Measurements from ENCODE around the gene ATXN7L1. TPM values are rescaled to one million over a fixed set of nuclear protein-coding genes. Genes with fewer than 3 reads are reported as not detected.

The ATXN7L1 gene
- total RNA-seq, 5 donors from 2014 or later (not counting 1 experiment from before 2014, with no cell fraction given): 42.3 to 54.7 (median 47.4) TPM

DNA sequence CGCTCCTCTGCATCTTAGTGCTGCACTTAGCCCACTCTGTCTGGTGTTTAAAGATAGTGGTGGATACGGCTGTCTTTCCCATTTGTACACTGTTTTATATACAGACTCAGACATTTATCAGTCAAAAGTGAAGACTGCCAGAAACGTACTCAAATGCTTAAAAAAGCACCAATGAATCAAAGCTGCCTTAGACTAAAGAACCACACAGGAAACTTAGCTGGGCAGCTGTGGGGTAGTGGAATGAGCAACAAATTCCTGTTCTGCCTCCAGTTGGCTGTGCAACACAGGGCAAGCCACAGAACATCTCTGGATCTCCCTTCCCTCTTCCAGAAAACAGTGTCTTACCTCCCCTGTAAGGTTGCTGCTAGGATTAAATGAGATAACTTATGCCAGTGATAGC lies 76.0 kb downstream of the ATXN7L1 start:
- DNase-seq (no peak), ATAC-seq (replicated peaks in 1 of 4) (peak in 2 of 4 experiments; percentile 41 to 53)
- Mint-ChIP-seq H3K4me1 (peaks cover 28 to 43% (median 34%) of the 10 kb centered on the region in 3 donors), H3K36me3 (peaks cover 3% of the 10 kb centered on the region), H3K4me3 (no peak overlapping the region), H3K27me3 (no peaks in the 10 kb centered on the region), H3K9me3 (peaks cover 0 to 3% (median 0%) of the 10 kb centered on the region in 3 donors), H3K27ac (peak overlapping the region; percentile 1 to 32)
- Histone ChIP-seq H3K36me3 (ENCODE audit: control insufficient read depth in 2 of 2, extremely low read depth in 1 of 2, insufficient read depth in 1 of 2, low read length in 1 of 2) (no peaks in the 10 kb centered on the region), H3K4me3 (ENCODE audit: control insufficient read depth in 1 of 2, extremely low read depth in 1 of 2, low read length in 1 of 2) (no peak overlapping the region), H3K27ac (ENCODE audit: low read length) (no peak overlapping the region), H3K4me1 (ENCODE audit: control insufficient read depth in 1 of 2, extremely low read depth in 1 of 2, insufficient read depth in 2 of 2, low read length in 2 of 2) (peaks cover 6 to 12% of the 10 kb centered on the region in 2 experiments), H3K27me3 (replicated peaks in 1 of 2; ENCODE audit: control insufficient read depth in 2 of 2, extremely low read depth in 1 of 2, insufficient read depth in 2 of 2, low read length in 1 of 2) (no peaks in the 10 kb centered on the region), H3K9me3 (no peaks in the 10 kb centered on the region)
- POLR2A ChIA-PET: no interaction called here
- WGBS (ENCODE audit: insufficient coverage): no CpG with 5 or more reads among the region's 3 CpGs
- CTCF ChIA-PET: interaction anchor here in 1 of 2 donors (0.8 kb wide), 1 partner anchor 8 kb away, joined by 3 read pairs; no protein-coding TSS in a partner anchor

DNA sequence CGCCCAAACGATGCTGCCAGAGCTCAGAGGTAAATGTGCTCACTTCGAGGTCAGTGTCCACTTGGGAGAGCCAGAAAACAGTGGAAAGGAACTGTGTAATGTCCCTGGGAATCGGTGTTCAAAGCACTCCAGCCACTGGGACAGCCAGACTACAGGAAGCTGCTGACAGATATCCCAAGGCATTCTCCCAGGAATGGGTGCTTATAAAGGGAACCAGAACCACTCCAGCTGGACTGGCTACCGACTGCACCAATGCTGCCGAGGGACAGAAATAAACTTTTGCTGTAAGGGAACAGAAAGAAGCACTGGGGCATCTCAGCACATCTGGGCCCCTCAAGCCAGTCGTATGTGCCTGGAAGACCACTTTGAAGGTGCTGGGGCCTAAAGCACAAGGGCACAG lies 76.7 kb downstream of the ATXN7L1 start:
- DNase-seq (no peak), ATAC-seq (replicated peaks in 1 of 4) (no peak)
- H3K9me3 Mint-ChIP-seq: peaks cover 0 to 3% (median 0%) of the 10 kb centered on the region in 3 donors
- 92% methylated on average over 6 of the region's 7 CpGs for WGBS (ENCODE audit: insufficient coverage)
- no peaks in the 10 kb centered on the region for H3K36me3 ChIP-seq (ENCODE audit: control insufficient read depth in 2 of 2, extremely low read depth in 1 of 2, insufficient read depth in 1 of 2, low read length in 1 of 2)
- ChIA-PET POLR2A (no interaction called here), CTCF (interaction anchor here in 1 of 2 donors (0.8 kb wide), 1 partner anchor 9 kb away, joined by 3 read pairs; no protein-coding TSS in a partner anchor)
- H3K4me1 ChIP-seq (ENCODE audit: control insufficient read depth in 1 of 2, extremely low read depth in 1 of 2, insufficient read depth in 2 of 2, low read length in 2 of 2): peaks cover 6 to 12% of the 10 kb centered on the region in 2 experiments
- peaks cover 27 to 40% (median 29%) of the 10 kb centered on the region in 3 donors for H3K4me1 Mint-ChIP-seq
- H3K27ac Mint-ChIP-seq: no peak overlapping the region
- no peak overlapping the region for H3K4me3 Mint-ChIP-seq
- no peaks in the 10 kb centered on the region for H3K27me3 ChIP-seq (replicated peaks in 1 of 2; ENCODE audit: control insufficient read depth in 2 of 2, extremely low read depth in 1 of 2, insufficient read depth in 2 of 2, low read length in 1 of 2)
- H3K36me3 Mint-ChIP-seq: peaks cover 8% of the 10 kb centered on the region
- no peaks in the 10 kb centered on the region for H3K27me3 Mint-ChIP-seq
- H3K4me3 ChIP-seq (ENCODE audit: control insufficient read depth in 1 of 2, extremely low read depth in 1 of 2, low read length in 1 of 2): no peak overlapping the region
- H3K27ac ChIP-seq (ENCODE audit: low read length): no peak overlapping the region
- no peaks in the 10 kb centered on the region for H3K9me3 ChIP-seq

DNA sequence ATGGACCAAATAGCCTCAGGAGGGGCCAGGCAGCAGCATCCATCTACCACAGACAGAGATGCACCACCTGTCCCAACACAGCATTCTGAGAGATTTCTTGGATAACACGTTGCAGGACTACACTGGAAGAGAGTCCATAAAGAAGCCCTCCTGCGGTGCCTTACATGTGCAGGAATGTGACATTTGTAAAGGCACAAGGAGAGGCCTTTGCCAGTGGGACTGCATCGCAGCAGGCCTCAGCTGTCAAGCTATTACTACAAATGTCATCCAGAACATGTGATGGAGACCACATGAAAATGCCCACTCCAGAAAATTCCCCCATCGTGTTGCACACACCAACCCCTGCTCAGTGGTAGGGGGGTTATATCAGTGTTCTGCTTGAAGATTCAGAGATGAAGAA lies 77.4 kb downstream of the ATXN7L1 start:
- DNase-seq: no peak
- CTCF ChIA-PET: no interaction called here
- Mint-ChIP-seq H3K4me3 (no peak overlapping the region), H3K9me3 (peaks cover 0 to 3% (median 0%) of the 10 kb centered on the region in 3 donors), H3K27ac (no peak overlapping the region), H3K4me1 (peaks cover 27 to 40% (median 29%) of the 10 kb centered on the region in 3 donors), H3K36me3 (peaks cover 9% of the 10 kb centered on the region), H3K27me3 (no peaks in the 10 kb centered on the region)
- no peak overlapping the region for H3K4me3 ChIP-seq (ENCODE audit: control insufficient read depth in 1 of 2, extremely low read depth in 1 of 2, low read length in 1 of 2)
- H3K27ac ChIP-seq (ENCODE audit: low read length): no peak overlapping the region
- no peaks in the 10 kb centered on the region for H3K36me3 ChIP-seq (ENCODE audit: control insufficient read depth in 2 of 2, extremely low read depth in 1 of 2, insufficient read depth in 1 of 2, low read length in 1 of 2)
- POLR2A ChIA-PET: no interaction called here
- 100% methylated on average over 1 of the region's 4 CpGs for WGBS (ENCODE audit: insufficient coverage)
- peaks cover 6 to 12% of the 10 kb centered on the region in 2 experiments for H3K4me1 ChIP-seq (ENCODE audit: control insufficient read depth in 1 of 2, extremely low read depth in 1 of 2, insufficient read depth in 2 of 2, low read length in 2 of 2)
- no peaks in the 10 kb centered on the region for H3K27me3 ChIP-seq (replicated peaks in 1 of 2; ENCODE audit: control insufficient read depth in 2 of 2, extremely low read depth in 1 of 2, insufficient read depth in 2 of 2, low read length in 1 of 2)
- no peaks in the 10 kb centered on the region for H3K9me3 ChIP-seq
- no peak for ATAC-seq (replicated peaks in 1 of 4)

DNA sequence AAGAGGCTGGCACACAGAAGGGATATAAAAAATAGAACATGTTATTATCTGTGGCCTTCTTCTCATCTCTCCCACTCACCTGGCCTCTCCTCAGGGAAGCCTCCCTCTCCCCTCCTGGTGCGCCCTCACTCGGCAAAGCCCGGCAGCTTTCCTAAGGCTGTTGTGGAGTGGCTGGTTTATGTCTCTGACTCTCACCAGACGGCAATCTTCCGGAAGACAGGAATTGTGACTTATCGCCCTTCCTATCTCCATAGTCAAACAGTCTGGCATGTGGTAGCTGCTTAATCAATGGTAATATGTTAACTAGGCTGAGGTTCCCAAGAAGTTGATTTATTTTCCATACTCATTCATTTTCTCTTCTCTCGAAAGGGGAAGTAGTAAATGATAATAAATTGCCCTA lies 78.7 kb downstream of the ATXN7L1 start:
- no peak overlapping the region for H3K27ac ChIP-seq (ENCODE audit: low read length)
- ChIA-PET POLR2A (no interaction called here), CTCF (interaction anchor here in 1 of 2 donors (1.0 to 1.2 kb wide), 2 partner anchors 33 to 141 kb away, joined by 3 read pairs; no protein-coding TSS in a partner anchor)
- H3K4me1 ChIP-seq (ENCODE audit: control insufficient read depth in 1 of 2, extremely low read depth in 1 of 2, insufficient read depth in 2 of 2, low read length in 2 of 2): peaks cover 6 to 19% of the 10 kb centered on the region in 2 experiments
- no peaks in the 10 kb centered on the region for H3K9me3 ChIP-seq
- no CpG with 5 or more reads among the region's 7 CpGs for WGBS (ENCODE audit: insufficient coverage)
- Mint-ChIP-seq H3K4me3 (no peak overlapping the region), H3K9me3 (peaks cover 0 to 3% (median 0%) of the 10 kb centered on the region in 3 donors), H3K27me3 (no peaks in the 10 kb centered on the region), H3K27ac (no peak overlapping the region), H3K4me1 (peaks cover 32 to 48% (median 39%) of the 10 kb centered on the region in 3 donors), H3K36me3 (peaks cover 9% of the 10 kb centered on the region)
- H3K27me3 ChIP-seq (replicated peaks in 1 of 2; ENCODE audit: control insufficient read depth in 2 of 2, extremely low read depth in 1 of 2, insufficient read depth in 2 of 2, low read length in 1 of 2): no peaks in the 10 kb centered on the region
- DNase-seq: no peak
- H3K36me3 ChIP-seq (ENCODE audit: control insufficient read depth in 2 of 2, extremely low read depth in 1 of 2, insufficient read depth in 1 of 2, low read length in 1 of 2): no peaks in the 10 kb centered on the region
- H3K4me3 ChIP-seq (ENCODE audit: control insufficient read depth in 1 of 2, extremely low read depth in 1 of 2, low read length in 1 of 2): no peak overlapping the region
- no peak for ATAC-seq (replicated peaks in 1 of 4)

DNA sequence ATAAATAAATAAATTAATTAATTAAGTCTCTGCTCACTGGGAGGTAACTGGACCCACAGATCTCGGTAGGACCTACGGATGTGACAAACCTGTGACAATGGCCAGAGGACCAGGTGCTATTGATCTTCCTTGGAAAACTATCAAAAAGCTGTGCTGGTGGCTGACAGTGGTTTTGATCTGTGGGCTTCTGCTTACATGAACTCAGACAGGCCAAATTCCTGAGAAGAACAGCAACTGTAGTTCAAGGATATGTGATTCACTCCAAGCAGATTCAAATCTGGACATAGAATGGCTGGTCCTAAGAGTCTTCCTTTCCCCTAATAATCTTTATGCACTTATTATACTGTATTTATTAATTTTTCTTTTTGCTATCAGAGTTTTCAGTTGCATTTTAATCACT lies 80.0 kb downstream of the ATXN7L1 start:
- no peak overlapping the region for H3K27ac Mint-ChIP-seq
- Histone ChIP-seq H3K4me1 (ENCODE audit: control insufficient read depth in 1 of 2, extremely low read depth in 1 of 2, insufficient read depth in 2 of 2, low read length in 2 of 2) (peaks cover 6 to 27% of the 10 kb centered on the region in 2 experiments), H3K27ac (ENCODE audit: low read length) (no peak overlapping the region), H3K36me3 (ENCODE audit: control insufficient read depth in 2 of 2, extremely low read depth in 1 of 2, insufficient read depth in 1 of 2, low read length in 1 of 2) (no peaks in the 10 kb centered on the region), H3K27me3 (replicated peaks in 1 of 2; ENCODE audit: control insufficient read depth in 2 of 2, extremely low read depth in 1 of 2, insufficient read depth in 2 of 2, low read length in 1 of 2) (no peaks in the 10 kb centered on the region), H3K9me3 (no peaks in the 10 kb centered on the region), H3K4me3 (ENCODE audit: control insufficient read depth in 1 of 2, extremely low read depth in 1 of 2, low read length in 1 of 2) (no peak overlapping the region)
- DNase-seq: no peak
- H3K36me3 Mint-ChIP-seq: peaks cover 9% of the 10 kb centered on the region
- H3K4me1 Mint-ChIP-seq: peaks cover 31 to 46% (median 39%) of the 10 kb centered on the region in 3 donors
- peaks cover 0 to 3% (median 0%) of the 10 kb centered on the region in 3 donors for H3K9me3 Mint-ChIP-seq
- ATAC-seq (replicated peaks in 1 of 4): no peak
- POLR2A ChIA-PET: no interaction called here
- no peaks in the 10 kb centered on the region for H3K27me3 Mint-ChIP-seq
- CTCF ChIA-PET: no interaction called here
- whole genome bisulfite sequencing (ENCODE audit: insufficient coverage): 100% methylated on average over 2 of the region's 2 CpGs
- H3K4me3 Mint-ChIP-seq: no peak overlapping the region

DNA sequence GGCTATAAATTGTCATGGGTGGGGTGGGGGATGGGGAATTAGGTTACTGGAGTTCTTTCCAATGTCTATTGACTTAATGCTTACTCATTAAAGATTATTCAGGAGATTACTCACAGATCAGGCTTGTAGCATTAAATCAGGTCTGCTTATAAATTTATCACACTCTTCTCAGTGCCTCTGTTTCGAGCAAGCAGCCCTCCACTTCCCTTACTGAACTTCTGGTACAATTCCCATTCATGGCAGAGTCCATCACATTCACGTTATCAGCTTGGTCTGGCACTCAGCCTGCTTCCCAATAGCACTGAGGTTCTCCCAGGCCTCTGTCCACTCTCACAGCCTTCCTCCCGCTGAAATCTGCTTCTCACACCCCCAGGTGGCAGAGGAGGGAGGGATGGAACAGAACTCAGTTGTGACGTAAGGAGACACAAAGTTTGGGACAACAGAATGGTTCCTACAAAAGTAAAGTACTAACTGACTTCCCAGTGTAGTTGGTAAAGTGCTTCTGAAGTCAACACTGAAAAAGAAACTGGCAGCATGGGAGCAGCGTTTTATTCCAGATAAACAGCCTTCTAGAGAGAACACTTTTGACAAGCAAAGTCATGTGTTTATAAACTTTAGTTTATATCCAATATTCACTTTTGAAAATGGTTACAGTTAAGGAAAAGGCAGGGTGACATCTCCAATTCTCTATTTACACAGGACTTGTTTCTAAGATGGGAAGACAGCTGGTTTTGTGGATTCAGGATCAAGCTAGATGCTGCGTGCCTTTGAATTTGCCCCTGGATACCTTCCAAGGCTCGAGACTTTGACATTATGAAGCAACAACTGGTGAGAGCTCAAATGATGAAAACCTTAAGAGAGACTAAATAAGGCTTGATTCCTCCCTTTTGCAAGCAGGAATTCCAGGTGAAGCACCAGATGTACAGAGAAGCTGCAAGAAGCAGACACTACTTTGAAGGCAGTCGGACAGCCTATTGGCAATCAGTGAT lies 81.4 kb downstream of the ATXN7L1 start:
- Histone ChIP-seq H3K4me1 (ENCODE audit: control insufficient read depth in 1 of 2, extremely low read depth in 1 of 2, insufficient read depth in 2 of 2, low read length in 2 of 2) (peaks cover 2 to 21% of the 10 kb centered on the region in 2 experiments), H3K4me3 (ENCODE audit: control insufficient read depth in 1 of 2, extremely low read depth in 1 of 2, low read length in 1 of 2) (no peak overlapping the region), H3K9me3 (no peaks in the 10 kb centered on the region), H3K27me3 (replicated peaks in 1 of 2; ENCODE audit: control insufficient read depth in 2 of 2, extremely low read depth in 1 of 2, insufficient read depth in 2 of 2, low read length in 1 of 2) (no peaks in the 10 kb centered on the region), H3K36me3 (ENCODE audit: control insufficient read depth in 2 of 2, extremely low read depth in 1 of 2, insufficient read depth in 1 of 2, low read length in 1 of 2) (no peaks in the 10 kb centered on the region), H3K27ac (ENCODE audit: low read length) (no peak overlapping the region)
- Mint-ChIP-seq H3K4me3 (no peak overlapping the region), H3K36me3 (peaks cover 9% of the 10 kb centered on the region), H3K9me3 (peaks cover 0 to 3% (median 0%) of the 10 kb centered on the region in 3 donors), H3K27me3 (no peaks in the 10 kb centered on the region), H3K27ac (no peak overlapping the region), H3K4me1 (peaks cover 18 to 33% (median 25%) of the 10 kb centered on the region in 3 donors)
- 92% methylated on average over 4 of the region's 8 CpGs for WGBS (ENCODE audit: insufficient coverage)
- DNase-seq: no peak
- ChIA-PET POLR2A (no interaction called here), CTCF (interaction anchor here in 1 of 2 donors (0.6 to 1.3 kb wide), 3 partner anchors 9 to 148 kb away, joined by 3 to 5 read pairs (median 3); no protein-coding TSS in a partner anchor)
- ATAC-seq (replicated peaks in 1 of 4): no peak

Measured in T-cell (primary cell).